Hepatocyte (in vitro differentiated cells): ENCODE results near the gene NDUFA7. TPM values are rescaled to one million over a fixed set of nuclear protein-coding genes. Genes with fewer than 3 reads are reported as not detected.
"Not testable (repeated sequence)": the region's sequence is repeated elsewhere in the genome, so short reads cannot be mapped to it uniquely, and the experiment has no call there.

Experiments used
- DNase-seq: peaks from one replicate; pipeline ENCODE4 v3.0.0-alpha.2; 2016; ENCODE audit warnings: low spot score
- H2AFZ ChIP-seq: fragments of 200-600 bp; sonication (generic); 2 replicates; pipeline ENCODE4 v1.6.0; 2016; ENCODE audit warnings: antibody characterized with exemption, mild to moderate bottlenecking
- H3K27ac ChIP-seq: fragments of 200-600 bp; sonication (generic); 2 replicates; pipeline ENCODE4 v1.5.1; 2016; ENCODE audit warnings: mild to moderate bottlenecking
- H3K27me3 ChIP-seq: fragments of 200-600 bp; sonication (generic); 2 replicates; pipeline ENCODE4 v1.6.1; 2016
- H3K36me3 ChIP-seq: fragments of 200-600 bp; sonication (generic); replicated peaks from 2 replicates; pipeline ENCODE4 v1.5.1; 2016; ENCODE audit warnings: low read depth; ENCODE audit not compliant: insufficient read depth
- H3K4me1 ChIP-seq: fragments of 200-600 bp; sonication (generic); 2 replicates; pipeline ENCODE4 v1.5.1; 2016; ENCODE audit warnings: mild to moderate bottlenecking, moderate library complexity; ENCODE audit not compliant: insufficient read depth
- H3K4me2 ChIP-seq: fragments of 200-600 bp; sonication (generic); 2 replicates; pipeline ENCODE4 v1.6.0; 2016
- H3K4me3 ChIP-seq: fragments of 200-600 bp; sonication (generic); 2 replicates; pipeline ENCODE4 v1.5.1; 2016; ENCODE audit warnings: mild to moderate bottlenecking
- H3K79me2 ChIP-seq: fragments of 200-600 bp; sonication (generic); 2 replicates; pipeline ENCODE4 v1.6.0; 2017; ENCODE audit warnings: mild to moderate bottlenecking
- H3K9me2 ChIP-seq: fragments of 200-600 bp; sonication (generic); replicated peaks from 2 replicates; pipeline ENCODE4 v1.6.0; 2017; ENCODE audit warnings: mild to moderate bottlenecking; ENCODE audit not compliant: insufficient read depth
- H3K9me3 ChIP-seq: fragments of 200-600 bp; sonication (generic); 2 replicates; pipeline ENCODE4 v1.5.1; 2016; ENCODE audit warnings: low read depth, mild to moderate bottlenecking
- H4K20me1 ChIP-seq: fragments of 200-600 bp; sonication (generic); 2 replicates; pipeline ENCODE4 v1.6.0; 2016; ENCODE audit warnings: mild to moderate bottlenecking; ENCODE audit not compliant: insufficient read depth, poor library complexity, severe bottlenecking
- EZH2 ChIP-seq: fragments of 200-600 bp; sonication (generic); IDR thresholded peaks from 2 replicates; pipeline ENCODE4 v1.6.1; 2016; ENCODE audit warnings: antibody characterized with exemption, mild to moderate bottlenecking, borderline replicate concordance
- EZH2phosphoT487 ChIP-seq: fragments of 200-600 bp; sonication (generic); IDR thresholded peaks from one replicate; pipeline ENCODE4 v1.6.1; 2018; ENCODE audit warnings: antibody characterized with exemption, mild to moderate bottlenecking, low read depth, moderate library complexity; ENCODE audit not compliant: unreplicated experiment, severe bottlenecking
- WGBS: methylation state at CpG from one replicate; pipeline ENCODE4 v1.1.6; 2016; ENCODE audit warnings: low lambda C conversion rate; ENCODE audit errors: missing lambda C conversion rate; 5-methylcytosine and 5-hydroxymethylcytosine counted together
- polyA plus RNA-seq: library from polyadenylated mRNA; unstranded; fragments of >200 nt; fragmentation: Nextera tagmentation; extraction: Ambion mirVana; gene quantifications from 2 replicates; pipeline ENCODE4 v1.2.1, GENCODE V29; 2016
- total RNA-seq: library from RNA; depleted of rRNA; stranded (reverse); fragments of >200 nt; gene quantifications from 2 replicates; pipeline ENCODE4 v1.2.3, GENCODE V29; 2014
- TF ChIP-seq, protein P1 (sequence below): fragments of 200-600 bp; sonication (generic); IDR thresholded peaks from 2 replicates; pipeline ENCODE4 v1.5.1; 2016; ENCODE audit warnings: antibody characterized with exemption, mild to moderate bottlenecking; ENCODE audit not compliant: poor library complexity

NDUFA7 gene
- total and polyA plus RNA-seq, 2 experiments from 2014 or later = 34.4 to 115 TPM

DNA sequence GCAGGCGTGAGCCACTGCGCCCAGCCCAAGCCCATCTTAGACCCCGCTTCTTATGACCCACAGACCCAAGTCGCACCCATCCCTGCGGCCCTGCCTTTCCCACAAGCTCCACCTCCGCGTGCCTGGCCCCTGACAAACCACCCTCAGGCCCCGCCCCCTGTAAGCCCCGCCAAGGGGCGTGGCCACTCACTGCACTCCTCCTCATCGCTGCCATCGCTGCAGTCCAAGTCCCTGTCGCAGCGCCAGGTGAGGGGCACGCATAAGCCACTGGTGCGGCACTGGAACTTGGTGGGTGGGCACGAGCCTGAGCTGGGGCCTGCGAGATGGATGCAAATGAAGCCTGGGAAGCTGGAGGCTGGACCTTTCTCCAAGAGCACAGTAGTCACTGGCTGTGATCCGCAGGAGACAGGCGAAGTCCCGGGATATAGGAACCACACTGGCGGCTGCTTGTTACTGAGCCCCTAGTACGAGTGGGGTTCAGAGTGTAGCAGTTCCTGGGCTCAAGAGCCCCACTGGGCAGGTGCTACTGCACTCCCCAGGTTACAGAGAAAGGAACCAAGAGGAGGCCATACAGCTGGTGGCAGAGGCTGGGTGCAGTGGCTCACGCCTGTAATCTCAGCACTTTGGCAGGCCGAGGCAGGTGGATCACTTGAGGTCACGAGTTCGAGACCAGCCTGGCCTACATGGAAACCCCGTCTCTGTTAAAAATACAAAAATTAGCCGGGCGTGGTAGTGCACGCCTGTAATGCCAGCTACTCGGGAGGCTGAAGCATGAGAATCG is 16.1 kb downstream of the NDUFA7 start:
- TF ChIP-seq EZH2phosphoT487 = no peak
- no peak for TF ChIP-seq EZH2
- 92% methylated on average over 30 of the region's 33 CpGs for WGBS
- H3K4me2 ChIP-seq = no peak overlapping the region
- H4K20me1 ChIP-seq = no peaks in the 10 kb centered on the region
- peaks cover 15% of the 10 kb centered on the region for H3K4me1 ChIP-seq
- no peak overlapping the region for H3K27ac ChIP-seq
- H3K4me3 ChIP-seq = no peak overlapping the region
- H2AFZ ChIP-seq = no peak overlapping the region
- peaks cover 6% of the 10 kb centered on the region for H3K79me2 ChIP-seq
- DNase-seq = peak; percentile 18
- H3K27me3 ChIP-seq = no peaks in the 10 kb centered on the region
- H3K36me3 ChIP-seq = no peaks in the 10 kb centered on the region
- no peaks in the 10 kb centered on the region for H3K9me2 ChIP-seq
- H3K9me3 ChIP-seq = no peaks in the 10 kb centered on the region

DNA sequence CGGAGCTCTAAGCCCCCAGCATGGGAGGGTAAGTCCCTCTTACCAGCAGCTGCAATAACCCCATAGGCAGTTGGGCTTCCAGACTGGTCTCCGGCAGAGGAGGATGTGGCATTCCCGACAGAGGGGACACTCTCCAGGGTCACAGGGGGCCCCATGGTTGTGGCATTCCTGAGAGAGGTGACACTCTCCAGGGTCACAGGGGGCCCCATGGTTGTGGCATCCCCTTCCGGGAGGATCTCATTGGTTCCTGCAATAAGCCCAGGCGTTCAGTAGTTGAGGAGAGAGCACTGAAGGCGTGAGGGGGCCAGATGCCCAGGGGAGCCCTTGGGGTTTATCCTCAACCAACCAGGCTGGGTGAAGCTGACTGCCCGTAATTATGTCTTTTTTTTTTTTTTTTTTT is 18.4 kb downstream of the NDUFA7 start:
- Histone ChIP-seq H3K9me3 (no peaks in the 10 kb centered on the region), H4K20me1 (no peaks in the 10 kb centered on the region), H3K4me2 (no peak overlapping the region), H3K27ac (no peak overlapping the region), H3K79me2 (peaks cover 6% of the 10 kb centered on the region), H3K4me3 (no peak overlapping the region), H3K4me1 (peaks cover 7% of the 10 kb centered on the region), H2AFZ (no peak overlapping the region), H3K27me3 (no peaks in the 10 kb centered on the region), H3K36me3 (no peaks in the 10 kb centered on the region), H3K9me2 (no peaks in the 10 kb centered on the region)
- no peak for DNase-seq
- 96% methylated on average over 6 of the region's 7 CpGs for WGBS
- no peak for TF ChIP-seq EZH2phosphoT487
- no peak for TF ChIP-seq EZH2
- TF ChIP-seq, protein P1, sequence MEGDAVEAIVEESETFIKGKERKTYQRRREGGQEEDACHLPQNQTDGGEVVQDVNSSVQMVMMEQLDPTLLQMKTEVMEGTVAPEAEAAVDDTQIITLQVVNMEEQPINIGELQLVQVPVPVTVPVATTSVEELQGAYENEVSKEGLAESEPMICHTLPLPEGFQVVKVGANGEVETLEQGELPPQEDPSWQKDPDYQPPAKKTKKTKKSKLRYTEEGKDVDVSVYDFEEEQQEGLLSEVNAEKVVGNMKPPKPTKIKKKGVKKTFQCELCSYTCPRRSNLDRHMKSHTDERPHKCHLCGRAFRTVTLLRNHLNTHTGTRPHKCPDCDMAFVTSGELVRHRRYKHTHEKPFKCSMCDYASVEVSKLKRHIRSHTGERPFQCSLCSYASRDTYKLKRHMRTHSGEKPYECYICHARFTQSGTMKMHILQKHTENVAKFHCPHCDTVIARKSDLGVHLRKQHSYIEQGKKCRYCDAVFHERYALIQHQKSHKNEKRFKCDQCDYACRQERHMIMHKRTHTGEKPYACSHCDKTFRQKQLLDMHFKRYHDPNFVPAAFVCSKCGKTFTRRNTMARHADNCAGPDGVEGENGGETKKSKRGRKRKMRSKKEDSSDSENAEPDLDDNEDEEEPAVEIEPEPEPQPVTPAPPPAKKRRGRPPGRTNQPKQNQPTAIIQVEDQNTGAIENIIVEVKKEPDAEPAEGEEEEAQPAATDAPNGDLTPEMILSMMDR = no peak

DNA sequence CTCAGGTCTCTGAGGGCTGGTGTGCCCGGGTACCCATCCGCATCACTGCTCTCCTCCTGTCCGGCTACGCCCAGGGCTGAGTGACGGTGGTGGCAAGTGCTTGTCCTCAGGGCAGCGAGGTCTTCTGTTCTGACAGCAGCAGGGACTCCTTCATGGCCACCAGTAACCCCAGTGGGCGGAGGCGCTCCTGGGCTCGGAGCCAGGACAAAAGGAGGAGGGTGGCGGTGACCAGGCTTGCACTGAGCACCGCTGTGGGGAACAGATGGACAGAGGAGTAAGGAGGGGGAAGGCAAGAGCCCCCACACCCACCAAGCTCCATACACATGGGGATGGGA is 18.9 kb downstream of the NDUFA7 start:
- Histone ChIP-seq H3K79me2 (peaks cover 3% of the 10 kb centered on the region), H2AFZ (no peak overlapping the region), H3K4me2 (no peak overlapping the region), H3K4me3 (no peak overlapping the region), H4K20me1 (no peaks in the 10 kb centered on the region), H3K9me2 (no peaks in the 10 kb centered on the region), H3K27me3 (no peaks in the 10 kb centered on the region), H3K27ac (no peak overlapping the region), H3K36me3 (no peaks in the 10 kb centered on the region), H3K9me3 (no peaks in the 10 kb centered on the region), H3K4me1 (peaks cover 3% of the 10 kb centered on the region)
- DNase-seq = no peak
- TF ChIP-seq, protein P1 = no peak
- TF ChIP-seq EZH2 (no peak), EZH2phosphoT487 (no peak)
- 89% methylated on average over 11 of the region's 11 CpGs for WGBS

DNA sequence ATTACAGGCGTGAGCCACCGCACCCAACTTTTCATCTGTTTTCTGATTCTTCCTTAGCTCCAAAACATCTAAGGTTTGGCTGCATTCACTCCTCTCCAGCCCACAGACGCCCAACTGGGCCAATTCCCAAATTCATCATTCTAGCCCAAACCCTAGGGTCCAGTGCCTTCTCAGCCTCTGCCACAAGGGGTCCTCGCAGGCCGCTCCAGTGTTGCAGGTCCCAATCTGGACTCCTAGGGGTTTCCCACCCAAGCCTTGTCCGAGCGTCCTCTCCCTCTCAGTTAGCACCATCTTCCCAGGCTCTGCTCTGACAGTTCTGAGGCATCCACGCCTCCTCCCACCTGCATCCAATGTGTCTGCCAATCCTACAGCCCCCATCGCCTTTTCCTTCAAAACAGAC is 29.8 kb downstream of the NDUFA7 start:
- H3K4me2 ChIP-seq, H3K4me3 ChIP-seq, DNase-seq, H2AFZ ChIP-seq, H3K9me3 ChIP-seq, H3K36me3 ChIP-seq, H4K20me1 ChIP-seq, H3K4me1 ChIP-seq, H3K27me3 ChIP-seq, H3K79me2 ChIP-seq, H3K27ac ChIP-seq, H3K9me2 ChIP-seq: not testable (repeated sequence)
- no CpG with 5 or more reads among the region's 9 CpGs for WGBS

DNA sequence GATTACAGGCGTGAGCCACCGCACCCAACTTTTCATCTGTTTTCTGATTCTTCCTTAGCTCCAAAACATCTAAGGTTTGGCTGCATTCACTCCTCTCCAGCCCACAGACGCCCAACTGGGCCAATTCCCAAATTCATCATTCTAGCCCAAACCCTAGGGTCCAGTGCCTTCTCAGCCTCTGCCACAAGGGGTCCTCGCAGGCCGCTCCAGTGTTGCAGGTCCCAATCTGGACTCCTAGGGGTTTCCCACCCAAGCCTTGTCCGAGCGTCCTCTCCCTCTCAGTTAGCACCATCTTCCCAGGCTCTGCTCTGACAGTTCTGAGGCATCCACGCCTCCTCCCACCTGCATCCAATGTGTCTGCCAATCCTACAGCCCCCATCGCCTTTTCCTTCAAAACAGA is 44.7 kb downstream of the NDUFA7 start:
- not testable (repeated sequence) for H3K9me2 ChIP-seq, H3K4me1 ChIP-seq, H3K36me3 ChIP-seq, H4K20me1 ChIP-seq, H3K79me2 ChIP-seq, H3K27ac ChIP-seq, H3K9me3 ChIP-seq, H2AFZ ChIP-seq, H3K4me3 ChIP-seq, DNase-seq, H3K27me3 ChIP-seq, H3K4me2 ChIP-seq
- no CpG with 5 or more reads among the region's 9 CpGs for WGBS
